Gastroesophageal sphincter (tissue), 3 donors: ENCODE data around the gene SLC25A28.

ENCODE experiments used
- CTCF ChIP-seq, 4 experiments: fragments of 200-600 bp in 2 of 4; fragments of 450-650 bp in 2 of 4; sonication (generic) in 1 of 4; IDR thresholded peaks; one replicate each; pipeline ENCODE4 v1.5.1; 2017 to 2019; ENCODE audit warnings: antibody characterized with exemption in 4 of 4, mild to moderate bottlenecking in 2 of 4, moderate library complexity in 2 of 4
- EP300 ChIP-seq: sonication (generic); formaldehyde crosslinking; IDR thresholded peaks from one replicate; pipeline ENCODE4 v1.6.1; 2017; ENCODE audit warnings: antibody characterized with exemption, mild to moderate bottlenecking
- POLR2A ChIP-seq, 2 donors: fragments of 450-650 bp; IDR thresholded peaks; one replicate each; pipeline ENCODE4 v1.6.1; 2017; ENCODE audit warnings: antibody characterized with exemption in 2 of 2, mild to moderate bottlenecking in 2 of 2, moderate library complexity in 1 of 2
- POLR2AphosphoS5 ChIP-seq: sonication (generic); formaldehyde crosslinking; IDR thresholded peaks from one replicate; pipeline ENCODE4 v1.6.1; 2017; ENCODE audit warnings: antibody characterized with exemption

GRCh38 chr10:99615426-99615825, 4.8 kb downstream of the SLC25A28 start:
- TF ChIP-seq CTCF (IDR thresholded peaks at IDR 0.05) (no peak), POLR2A (IDR thresholded peaks at IDR 0.05) (no peak), POLR2AphosphoS5 (no peak), EP300 (no peak)
